ENCODE results near the gene HBG1.

- TF ChIP-seq CTCF (conservative IDR thresholded peaks at IDR 0.05; ENCODE audit: low read length) (no peak), EZH2phosphoT487 (IDR thresholded peaks at IDR 0.05; ENCODE audit: borderline replicate concordance, low read depth, low read length) (no peak)
Observed at GRCh38 chr11:5258543-5259262, 9.0 kb upstream of the HBG1 start.

Data from OCI-LY7 (cell line).